K562 (cell line): ENCODE data around the gene CCDC148.

Experiments used
- ARNT ChIP-seq, 2 experiments: fragments of 450-650 bp; IDR thresholded peaks; 2 replicates each; pipeline ENCODE4 v1.6.1; 2016; ENCODE audit warnings: mild to moderate bottlenecking in 1 of 2
- EP300 ChIP-seq: IDR thresholded peaks from 2 replicates; pipeline ENCODE4 v1.6.1; 2012; ENCODE audit warnings: low read length, improper control_type of control experiment
- EZH2 ChIP-seq: IDR thresholded peaks from 2 replicates; pipeline ENCODE4 v1.6.1; 2012; ENCODE audit warnings: low read depth, mild to moderate bottlenecking, inconsistent platforms, low read length, borderline replicate concordance
- MAFF ChIP-seq: IDR thresholded peaks from 2 replicates; pipeline ENCODE4 v1.6.1; 2012; ENCODE audit warnings: low read length, improper control_type of control experiment
- NFRKB ChIP-seq: fragments of 450-650 bp; IDR thresholded peaks from 2 replicates; pipeline ENCODE4 v1.6.1; 2016; ENCODE audit warnings: low read depth
- RBM39 ChIP-seq: fragments of 200-400 bp; formaldehyde crosslinking; optimal IDR thresholded peaks from 2 replicates; pipeline ENCODE3; 2018; ENCODE audit warnings: low read depth, low read length
- SNIP1 ChIP-seq: fragments of 450-650 bp; IDR thresholded peaks from 2 replicates; pipeline ENCODE4 v1.7.1; 2017; ENCODE audit warnings: low read depth, mild to moderate bottlenecking
- ZBTB1 ChIP-seq: sonication (generic); formaldehyde crosslinking; IDR thresholded peaks from 2 replicates; pipeline ENCODE4 v1.8.1; 2023; ENCODE audit warnings: missing genetic modification reagents, low read depth, mild to moderate bottlenecking, borderline replicate concordance
- ZHX1 ChIP-seq: fragments of 150-350 bp; conservative IDR thresholded peaks from 2 replicates; pipeline ENCODE4 v1.6.1; 2014; ENCODE audit warnings: low read length
- ZNF274 ChIP-seq: IDR thresholded peaks from 2 replicates; pipeline ENCODE4 v1.6.1; 2011; ENCODE audit warnings: low read depth, mild to moderate bottlenecking, low read length, moderate library complexity, borderline replicate concordance
- ZNF445 ChIP-seq: fragments of 250-450 bp; sonication (Bioruptor Pico); IDR thresholded peaks from 2 replicates; pipeline ENCODE4 v1.4.0; 2020; ENCODE audit warnings: low read depth, mild to moderate bottlenecking, moderate library complexity
- ZNF740 ChIP-seq, 3 experiments: fragments of 200-800 bp in 1 of 3; sonication (Bioruptor generic) in 1 of 3; sonication (generic) in 1 of 3; formaldehyde crosslinking in 1 of 3; IDR thresholded peaks; 2 replicates each; pipeline versions ENCODE4 v1.6.1 to v1.8.0; 2016 to 2022; ENCODE audit warnings: mild to moderate bottlenecking in 2 of 3, missing compliant biosample characterization in 2 of 3, missing genetic modification characterization in 2 of 3, missing genetic modification reagents in 1 of 3

- TF ChIP-seq MAFF (no peak), ARNT (IDR thresholded peaks at IDR 0.05) (no peak), EZH2 (no peak), ZBTB1 (CRISPR knock-in tag) (no peak), ZNF274 (no peak), RBM39 (no peak), SNIP1 (no peak), EP300 (no peak), ZNF445 (CRISPR knock-in tag) (no peak), ZHX1 (no peak), ZNF740 (CRISPR knock-in tag; IDR thresholded peaks at IDR 0.05) (no peak), ZNF740 (tag; IDR thresholded peaks at IDR 0.05) (no peak), NFRKB (no peak)
Observed at GRCh38 chr2:158217593-158217992, 239.0 kb downstream of the CCDC148 start.
